ENCODE measurements around the gene CACYBP. TPM values are rescaled to one million over a fixed set of nuclear protein-coding genes. Genes with fewer than 3 reads are reported as not detected.

The CACYBP gene
- total and polyA plus RNA-seq, 2 of the 13 experiments (the other 11 are each of a cell fraction or from before 2014, with no cell fraction given) = 18.4 to 183 TPM

DNA sequence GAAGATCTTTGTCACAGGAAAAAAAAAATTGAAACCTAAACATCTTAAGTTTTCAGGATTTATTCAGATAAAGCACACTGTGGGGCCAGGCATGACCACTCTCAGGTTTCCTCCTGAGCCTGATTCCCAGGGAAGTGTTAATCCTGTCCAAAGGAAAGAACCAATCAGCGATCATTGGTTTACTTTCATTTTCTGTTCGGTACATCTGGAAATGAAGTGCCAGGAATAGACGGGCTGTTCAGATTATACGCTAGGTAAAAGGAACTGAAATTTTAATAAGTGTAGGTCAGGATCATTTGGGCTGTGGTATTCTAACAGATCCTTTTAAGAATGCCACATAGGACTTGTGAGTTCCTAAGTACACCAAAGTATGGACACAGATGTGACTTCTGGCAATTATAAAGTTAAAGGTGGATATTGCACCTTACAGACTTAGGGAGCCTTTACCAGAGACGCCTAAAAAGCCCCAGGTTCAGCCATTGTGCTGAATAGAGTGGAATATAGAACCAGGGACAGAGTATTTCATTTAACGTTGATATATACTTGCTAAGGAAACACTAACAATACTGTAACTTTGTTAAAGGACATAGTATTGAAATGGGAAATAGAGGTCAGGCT, 9.3 kb upstream of the CACYBP start (continued):
- TF ChIP-seq ZFY (CRISPR knock-in tag; IDR thresholded peaks at IDR 0.05) (no peak), KMT2B (CRISPR knock-in tag; IDR thresholded peaks at IDR 0.05) (peak; percentile 89; the same call in 1 of the 2 replicates), SP140L (CRISPR knock-in tag; IDR thresholded peaks at IDR 0.05; ENCODE audit: borderline replicate concordance) (no peak)
- TF ChIP-seq, protein P1, sequence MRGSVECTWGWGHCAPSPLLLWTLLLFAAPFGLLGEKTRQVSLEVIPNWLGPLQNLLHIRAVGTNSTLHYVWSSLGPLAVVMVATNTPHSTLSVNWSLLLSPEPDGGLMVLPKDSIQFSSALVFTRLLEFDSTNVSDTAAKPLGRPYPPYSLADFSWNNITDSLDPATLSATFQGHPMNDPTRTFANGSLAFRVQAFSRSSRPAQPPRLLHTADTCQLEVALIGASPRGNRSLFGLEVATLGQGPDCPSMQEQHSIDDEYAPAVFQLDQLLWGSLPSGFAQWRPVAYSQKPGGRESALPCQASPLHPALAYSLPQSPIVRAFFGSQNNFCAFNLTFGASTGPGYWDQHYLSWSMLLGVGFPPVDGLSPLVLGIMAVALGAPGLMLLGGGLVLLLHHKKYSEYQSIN (CRISPR knock-in tag; IDR thresholded peaks at IDR 0.05; ENCODE audit: borderline replicate concordance) = no peak

DNA sequence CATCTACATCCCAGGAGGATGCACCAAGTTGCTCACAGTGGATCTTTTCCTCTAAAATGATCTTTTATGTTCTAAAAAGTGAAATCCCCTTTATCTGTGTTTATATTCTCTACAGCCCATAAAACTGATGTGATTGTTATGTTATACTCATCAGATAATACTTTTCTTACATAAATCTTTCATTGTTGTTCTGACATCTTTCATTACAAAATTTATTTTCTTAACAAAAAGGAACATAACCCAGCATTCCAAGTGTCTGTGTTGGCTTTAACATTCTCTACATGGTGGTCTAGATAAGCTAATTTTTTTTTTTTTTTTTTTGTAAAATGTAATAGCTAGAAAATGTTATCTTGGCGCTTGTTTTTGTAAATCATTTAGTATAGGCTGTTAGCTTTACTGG, 8.3 kb upstream of the CACYBP start:
- intact Hi-C loops (cut with micrococcal nuclease; ENCODE audit: unreplicated experiment) (loop anchor here (2.0 kb wide), 1 partner anchor 221 kb away; no protein-coding TSS in a partner anchor), in situ Hi-C loops (cut with HindIII; ENCODE audit: extremely low pct_ligation_motif_present, low pct_unique_long_range_greater_than_20kb) (loop anchor here (25.0 kb wide), 1 partner anchor 729 kb away; no protein-coding TSS in a partner anchor)
- H3K4me3 ChIP-seq (replicated peaks in 1 of 3; ENCODE audit: insufficient read depth in 1 of 3, low read depth in 2 of 3, low read length in 3 of 3) = no peak overlapping the region
- H3K36me3 ChIP-seq (replicated peaks in 1 of 2; ENCODE audit: control insufficient read depth in 1 of 2, insufficient read depth in 2 of 2, low read length in 2 of 2) = no peaks in the 10 kb centered on the region; a peak in 2 of 5 replicates
- ATAC-seq (no peak), DNase-seq (ENCODE audit: low spot score) (no peak), FAIRE-seq (no peak)
- peaks cover 35% of the 10 kb centered on the region for H3K4me1 ChIP-seq (ENCODE audit: insufficient read depth, low read length)
- no TSS peak for BruUV-seq (replicated peaks)
- no peaks in the 10 kb centered on the region for H4K20me1 ChIP-seq (ENCODE audit: insufficient read depth, low read length)
- ChIA-PET POLR2A (no interaction called here), CTCF (ENCODE audit: low intra/inter-chr PET ratio, low total read pairs) (no interaction called here)
- no peaks in the 10 kb centered on the region for H3K9me3 ChIP-seq (ENCODE audit: low read length)
- H3K79me2 ChIP-seq (ENCODE audit: insufficient read depth, low read length) = no peaks in the 10 kb centered on the region
- 100% methylated on average over 1 of the region's 1 CpG for WGBS (ENCODE audit: low lambda C conversion rate)
- no peak overlapping the region for H3K9ac ChIP-seq (ENCODE audit: insufficient read depth, low read depth, low read length)
- no peak overlapping the region for H2AFZ ChIP-seq (ENCODE audit: low read length)
- no peaks in the 10 kb centered on the region for H3K27me3 ChIP-seq (ENCODE audit: control insufficient read depth in 1 of 2, insufficient read depth in 2 of 2, low read length in 2 of 2)
- no peak overlapping the region for H3K27ac ChIP-seq (ENCODE audit: extremely low read length, insufficient read depth, low read length)
- no peak overlapping the region for H3K4me2 ChIP-seq (ENCODE audit: low read depth, low read length)
- TF ChIP-seq CHCHD3 (CRISPR knock-in tag; IDR thresholded peaks at IDR 0.05) = no peak
- TF ChIP-seq ZFY (CRISPR knock-in tag; IDR thresholded peaks at IDR 0.05) = no peak
- no peak for TF ChIP-seq ZNF713 (CRISPR knock-in tag; IDR thresholded peaks at IDR 0.05)
- TF ChIP-seq ZNF460 (CRISPR knock-in tag; IDR thresholded peaks at IDR 0.05; ENCODE audit: borderline replicate concordance) = no peak
- TF ChIP-seq ZNF264 (CRISPR knock-in tag; IDR thresholded peaks at IDR 0.05) = no peak
- TF ChIP-seq ZNF382 (CRISPR knock-in tag; IDR thresholded peaks at IDR 0.05; ENCODE audit: borderline replicate concordance) = no peak
- TF ChIP-seq MTA1 (CRISPR knock-in tag; IDR thresholded peaks at IDR 0.05; ENCODE audit: borderline replicate concordance) = no peak
- TF ChIP-seq REL (CRISPR knock-in tag; conservative IDR thresholded peaks at IDR 0.05) = no peak
- TF ChIP-seq MYNN (CRISPR knock-in tag; IDR thresholded peaks at IDR 0.05; ENCODE audit: low read depth) = no peak
- TF ChIP-seq, protein P2, sequence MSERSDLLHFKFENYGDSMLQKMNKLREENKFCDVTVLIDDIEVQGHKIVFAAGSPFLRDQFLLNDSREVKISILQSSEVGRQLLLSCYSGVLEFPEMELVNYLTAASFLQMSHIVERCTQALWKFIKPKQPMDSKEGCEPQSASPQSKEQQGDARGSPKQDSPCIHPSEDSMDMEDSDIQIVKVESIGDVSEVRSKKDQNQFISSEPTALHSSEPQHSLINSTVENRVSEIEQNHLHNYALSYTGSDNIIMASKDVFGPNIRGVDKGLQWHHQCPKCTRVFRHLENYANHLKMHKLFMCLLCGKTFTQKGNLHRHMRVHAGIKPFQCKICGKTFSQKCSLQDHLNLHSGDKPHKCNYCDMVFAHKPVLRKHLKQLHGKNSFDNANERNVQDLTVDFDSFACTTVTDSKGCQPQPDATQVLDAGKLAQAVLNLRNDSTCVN (CRISPR knock-in tag; IDR thresholded peaks at IDR 0.05; ENCODE audit: borderline replicate concordance) = no peak
- TF ChIP-seq, protein P3, sequence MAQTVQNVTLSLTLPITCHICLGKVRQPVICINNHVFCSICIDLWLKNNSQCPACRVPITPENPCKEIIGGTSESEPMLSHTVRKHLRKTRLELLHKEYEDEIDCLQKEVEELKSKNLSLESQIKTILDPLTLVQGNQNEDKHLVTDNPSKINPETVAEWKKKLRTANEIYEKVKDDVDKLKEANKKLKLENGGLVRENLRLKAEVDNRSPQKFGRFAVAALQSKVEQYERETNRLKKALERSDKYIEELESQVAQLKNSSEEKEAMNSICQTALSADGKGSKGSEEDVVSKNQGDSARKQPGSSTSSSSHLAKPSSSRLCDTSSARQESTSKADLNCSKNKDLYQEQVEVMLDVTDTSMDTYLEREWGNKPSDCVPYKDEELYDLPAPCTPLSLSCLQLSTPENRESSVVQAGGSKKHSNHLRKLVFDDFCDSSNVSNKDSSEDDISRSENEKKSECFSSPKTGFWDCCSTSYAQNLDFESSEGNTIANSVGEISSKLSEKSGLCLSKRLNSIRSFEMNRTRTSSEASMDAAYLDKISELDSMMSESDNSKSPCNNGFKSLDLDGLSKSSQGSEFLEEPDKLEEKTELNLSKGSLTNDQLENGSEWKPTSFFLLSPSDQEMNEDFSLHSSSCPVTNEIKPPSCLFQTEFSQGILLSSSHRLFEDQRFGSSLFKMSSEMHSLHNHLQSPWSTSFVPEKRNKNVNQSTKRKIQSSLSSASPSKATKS (CRISPR knock-in tag; IDR thresholded peaks at IDR 0.05) = no peak
- TF ChIP-seq KMT2A (CRISPR knock-in tag; IDR thresholded peaks at IDR 0.05) = no peak
- TF ChIP-seq, protein P4, sequence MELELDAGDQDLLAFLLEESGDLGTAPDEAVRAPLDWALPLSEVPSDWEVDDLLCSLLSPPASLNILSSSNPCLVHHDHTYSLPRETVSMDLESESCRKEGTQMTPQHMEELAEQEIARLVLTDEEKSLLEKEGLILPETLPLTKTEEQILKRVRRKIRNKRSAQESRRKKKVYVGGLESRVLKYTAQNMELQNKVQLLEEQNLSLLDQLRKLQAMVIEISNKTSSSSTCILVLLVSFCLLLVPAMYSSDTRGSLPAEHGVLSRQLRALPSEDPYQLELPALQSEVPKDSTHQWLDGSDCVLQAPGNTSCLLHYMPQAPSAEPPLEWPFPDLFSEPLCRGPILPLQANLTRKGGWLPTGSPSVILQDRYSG (CRISPR knock-in tag; IDR thresholded peaks at IDR 0.05) = no peak
- TF ChIP-seq, protein P5, sequence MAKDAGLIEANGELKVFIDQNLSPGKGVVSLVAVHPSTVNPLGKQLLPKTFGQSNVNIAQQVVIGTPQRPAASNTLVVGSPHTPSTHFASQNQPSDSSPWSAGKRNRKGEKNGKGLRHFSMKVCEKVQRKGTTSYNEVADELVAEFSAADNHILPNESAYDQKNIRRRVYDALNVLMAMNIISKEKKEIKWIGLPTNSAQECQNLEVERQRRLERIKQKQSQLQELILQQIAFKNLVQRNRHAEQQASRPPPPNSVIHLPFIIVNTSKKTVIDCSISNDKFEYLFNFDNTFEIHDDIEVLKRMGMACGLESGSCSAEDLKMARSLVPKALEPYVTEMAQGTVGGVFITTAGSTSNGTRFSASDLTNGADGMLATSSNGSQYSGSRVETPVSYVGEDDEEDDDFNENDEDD (CRISPR knock-in tag; IDR thresholded peaks at IDR 0.05; ENCODE audit: borderline replicate concordance) = no peak

All from HepG2 (cell line).